ENCODE measurements around the gene HAO2.
A peak's percentile ranks its signal among the peaks of the same experiment; 100 is the strongest.

The HAO2 gene

GRCh38 chr1:119327450-119328155, 41.0 kb upstream of the HAO2 start:
- TF ChIP-seq CTCF (IDR thresholded peaks at IDR 0.05; ENCODE audit: extremely low read depth, missing control alignments), result peak; percentile 64
- DNase-seq (ENCODE audit: low spot score), result peak; percentile 44

- no peak for DNase-seq (ENCODE audit: low spot score)
These were observed 38.8 kb upstream of the HAO2 start for GRCh38 chr1:119329541-119330461.

GRCh38 chr1:119330466-119331189, 38.0 kb upstream of the HAO2 start:
- no peak for TF ChIP-seq CTCF (IDR thresholded peaks at IDR 0.05; ENCODE audit: extremely low read depth, missing control alignments)
- DNase-seq (ENCODE audit: low spot score), result no peak

More at GRCh38 chr1:119329541-119330461, 38.8 kb upstream of the HAO2 start:
- no peak for TF ChIP-seq CTCF (IDR thresholded peaks at IDR 0.05; ENCODE audit: extremely low read depth, missing control alignments)

GRCh38 chr1:119331190-119331515, 37.4 kb upstream of the HAO2 start:
- no peak for DNase-seq (ENCODE audit: low spot score)
- TF ChIP-seq CTCF (IDR thresholded peaks at IDR 0.05; ENCODE audit: extremely low read depth, missing control alignments), result no peak

- TF ChIP-seq CTCF (IDR thresholded peaks at IDR 0.05; ENCODE audit: extremely low read depth, missing control alignments), result no peak
- no peak for DNase-seq (ENCODE audit: low spot score)
These were observed 36.7 kb upstream of the HAO2 start for GRCh38 chr1:119331915-119332314.

GRCh38 chr1:119332622-119333021, 36.0 kb upstream of the HAO2 start:
- no peak for TF ChIP-seq CTCF (IDR thresholded peaks at IDR 0.05; ENCODE audit: extremely low read depth, missing control alignments)
- no peak for DNase-seq (ENCODE audit: low spot score)
